ENCODE measurements around the gene PCDH1. TPM values are rescaled to one million over a fixed set of nuclear protein-coding genes. Genes with fewer than 3 reads are reported as not detected.

PCDH1 gene
- total RNA-seq, 3 donors from 2014 or later, result 75.1 to 159 (median 127) TPM

- Histone ChIP-seq H3K4me3 (no peak overlapping the region), H3K4me1 (ENCODE audit: low read depth) (peaks cover 63% of the 10 kb centered on the region), H3K9me3 (no peaks in the 10 kb centered on the region), H3K36me3 (ENCODE audit: low read depth) (no peaks in the 10 kb centered on the region)
- intact Hi-C loops (cut with DNase I, micrococcal nuclease), result no loop called here
- ATAC-seq (peak; percentile 33), DNase-seq (peak in 2 of 3 donors; percentile 64 to 66)
- TF ChIP-seq, protein P1, sequence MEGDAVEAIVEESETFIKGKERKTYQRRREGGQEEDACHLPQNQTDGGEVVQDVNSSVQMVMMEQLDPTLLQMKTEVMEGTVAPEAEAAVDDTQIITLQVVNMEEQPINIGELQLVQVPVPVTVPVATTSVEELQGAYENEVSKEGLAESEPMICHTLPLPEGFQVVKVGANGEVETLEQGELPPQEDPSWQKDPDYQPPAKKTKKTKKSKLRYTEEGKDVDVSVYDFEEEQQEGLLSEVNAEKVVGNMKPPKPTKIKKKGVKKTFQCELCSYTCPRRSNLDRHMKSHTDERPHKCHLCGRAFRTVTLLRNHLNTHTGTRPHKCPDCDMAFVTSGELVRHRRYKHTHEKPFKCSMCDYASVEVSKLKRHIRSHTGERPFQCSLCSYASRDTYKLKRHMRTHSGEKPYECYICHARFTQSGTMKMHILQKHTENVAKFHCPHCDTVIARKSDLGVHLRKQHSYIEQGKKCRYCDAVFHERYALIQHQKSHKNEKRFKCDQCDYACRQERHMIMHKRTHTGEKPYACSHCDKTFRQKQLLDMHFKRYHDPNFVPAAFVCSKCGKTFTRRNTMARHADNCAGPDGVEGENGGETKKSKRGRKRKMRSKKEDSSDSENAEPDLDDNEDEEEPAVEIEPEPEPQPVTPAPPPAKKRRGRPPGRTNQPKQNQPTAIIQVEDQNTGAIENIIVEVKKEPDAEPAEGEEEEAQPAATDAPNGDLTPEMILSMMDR (IDR thresholded peaks at IDR 0.05), result no peak
These were observed 7.3 kb downstream of the PCDH1 start for GRCh38 chr5:141870871-141871270.

GRCh38 chr5:141870228-141870627 is 8.0 kb downstream of the PCDH1 start:
- no peaks in the 10 kb centered on the region for H3K9me3 ChIP-seq
- ATAC-seq, result no peak
- no peak overlapping the region for H3K4me3 ChIP-seq
- intact Hi-C loops (cut with DNase I, micrococcal nuclease), result no loop called here
- TF ChIP-seq, protein P1 (IDR thresholded peaks at IDR 0.05), result no peak
- peaks cover 68% of the 10 kb centered on the region for H3K4me1 ChIP-seq (ENCODE audit: low read depth)
- peak in 1 of 3 donors; percentile 62 for DNase-seq
- H3K36me3 ChIP-seq (ENCODE audit: low read depth), result no peaks in the 10 kb centered on the region

DNA sequence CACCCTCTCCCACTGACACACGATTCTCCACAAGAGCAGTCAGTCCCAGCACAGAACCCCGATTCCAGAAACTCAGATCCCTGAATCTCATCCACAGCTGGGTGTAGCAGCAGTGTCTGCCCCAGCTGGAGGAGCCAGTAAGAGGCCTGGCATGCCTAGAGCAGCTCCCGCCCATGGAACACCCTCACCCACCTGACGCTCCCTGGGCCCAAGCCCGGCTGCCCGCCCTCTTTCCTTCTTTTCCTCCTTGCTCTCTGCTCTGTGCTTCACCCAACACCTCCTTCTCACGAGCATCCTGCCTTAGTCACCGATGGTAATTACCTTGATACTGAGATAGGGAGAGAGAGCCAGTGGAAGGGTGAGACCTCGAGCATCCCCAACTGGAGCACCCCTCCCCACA is 8.7 kb downstream of the PCDH1 start:
- DNase-seq (peak; percentile 84 to 88 (median 87)), ATAC-seq (peak; percentile 68)
- H3K4me1 ChIP-seq (ENCODE audit: low read depth), result peaks cover 74% of the 10 kb centered on the region
- TF ChIP-seq, protein P1 (IDR thresholded peaks at IDR 0.05), result no peak
- H3K9me3 ChIP-seq, result no peaks in the 10 kb centered on the region
- intact Hi-C loops (cut with DNase I, micrococcal nuclease), result no loop called here
- no peak overlapping the region for H3K4me3 ChIP-seq
- H3K36me3 ChIP-seq (ENCODE audit: low read depth), result no peaks in the 10 kb centered on the region

- no peak for DNase-seq
- no peaks in the 10 kb centered on the region for H3K9me3 ChIP-seq
These were observed 9.2 kb downstream of the PCDH1 start for GRCh38 chr5:141869040-141869439.

DNA sequence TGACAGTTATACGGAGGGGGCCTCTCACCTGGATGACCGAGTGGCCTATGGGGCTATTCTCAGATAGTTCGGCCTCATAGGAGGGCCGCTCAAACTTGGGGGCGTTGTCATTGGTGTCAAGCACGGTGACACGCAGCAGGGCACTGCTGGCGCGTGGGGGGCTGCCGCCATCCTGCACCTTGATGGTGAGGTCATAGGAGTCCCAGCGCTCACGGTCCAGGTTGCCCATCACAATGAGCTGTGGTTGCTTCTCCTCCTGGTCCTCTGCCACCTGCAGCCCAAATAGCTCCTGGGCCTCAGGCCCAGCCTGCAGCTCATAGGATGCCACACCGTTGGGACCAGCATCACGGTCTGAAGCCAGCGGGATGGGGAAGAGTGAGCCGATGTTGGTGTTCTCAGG is 9.7 kb downstream of the PCDH1 start:
- no peaks in the 10 kb centered on the region for H3K36me3 ChIP-seq (ENCODE audit: low read depth)
- H3K4me3 ChIP-seq, result no peak overlapping the region
- TF ChIP-seq, protein P1 (IDR thresholded peaks at IDR 0.05), result no peak
- DNase-seq (peak in 1 of 3 donors; percentile 43), ATAC-seq (no peak)
- H3K4me1 ChIP-seq (ENCODE audit: low read depth), result peaks cover 70% of the 10 kb centered on the region
- H3K9me3 ChIP-seq, result no peaks in the 10 kb centered on the region
- intact Hi-C loops (cut with DNase I, micrococcal nuclease), result no loop called here

More at GRCh38 chr5:141869040-141869439, 9.2 kb downstream of the PCDH1 start:
- intact Hi-C loops (cut with DNase I, micrococcal nuclease), result no loop called here
- Histone ChIP-seq H3K4me1 (ENCODE audit: low read depth) (peaks cover 74% of the 10 kb centered on the region), H3K4me3 (no peak overlapping the region), H3K36me3 (ENCODE audit: low read depth) (no peaks in the 10 kb centered on the region)
- ATAC-seq, result no peak
- TF ChIP-seq, protein P1 (IDR thresholded peaks at IDR 0.05), result no peak

GRCh38 chr5:141867651-141868050 is 10.6 kb downstream of the PCDH1 start:
- ATAC-seq (no peak), DNase-seq (peak in 1 of 3 donors; percentile 59)
- H3K36me3 ChIP-seq (ENCODE audit: low read depth), result no peaks in the 10 kb centered on the region
- H3K4me3 ChIP-seq, result no peak overlapping the region
- intact Hi-C loops (cut with DNase I, micrococcal nuclease), result no loop called here
- H3K9me3 ChIP-seq, result no peaks in the 10 kb centered on the region
- H3K4me1 ChIP-seq (ENCODE audit: low read depth), result peaks cover 63% of the 10 kb centered on the region
- TF ChIP-seq, protein P1 (IDR thresholded peaks at IDR 0.05), result no peak
